GM23338 (cell line): ENCODE measurements around the gene OR2V2. TPM values are rescaled to one million over a fixed set of nuclear protein-coding genes. Genes with fewer than 3 reads are reported as not detected.

Experiments used
- ATAC-seq: fragments of 200-7000 bp; cut with Tn5 transposase; 3 replicates; pipeline ENCODE4 v1.9.1; 2020
- DNase-seq: peaks from one replicate; pipeline ENCODE4 v3.0.0-alpha.2; 2015; ENCODE audit warnings: low spot score
- H2AFZ ChIP-seq: fragments of 200-600 bp; sonication (generic); 2 replicates; pipeline ENCODE4 v1.8.0; 2016; ENCODE audit warnings: antibody characterized with exemption, mild to moderate bottlenecking, moderate library complexity
- H3F3A ChIP-seq: fragments of 200-600 bp; sonication (generic); replicated peaks from 2 replicates; pipeline ENCODE4 v1.8.0; 2017; ENCODE audit warnings: antibody characterized with exemption, mixed run types, low read depth
- H3K27ac ChIP-seq: fragments of 200-600 bp; sonication (generic); 2 replicates; pipeline ENCODE4 v1.6.1; 2016; ENCODE audit warnings: low read depth
- H3K27me3 ChIP-seq: fragments of 200-600 bp; sonication (generic); 2 replicates; pipeline ENCODE4 v1.8.0; 2016; ENCODE audit warnings: mild to moderate bottlenecking, mixed run types, moderate library complexity; ENCODE audit not compliant: insufficient read depth
- H3K36me3 ChIP-seq: fragments of 200-600 bp; sonication (generic); 2 replicates; pipeline ENCODE4 v1.8.0; 2016; ENCODE audit warnings: mild to moderate bottlenecking; ENCODE audit not compliant: insufficient read depth
- H3K4me1 ChIP-seq: fragments of 200-600 bp; sonication (generic); 2 replicates; pipeline ENCODE4 v1.8.0; 2016; ENCODE audit warnings: mild to moderate bottlenecking, moderate library complexity; ENCODE audit not compliant: insufficient read depth
- H3K4me2 ChIP-seq: fragments of 200-600 bp; sonication (generic); 2 replicates; pipeline ENCODE4 v1.7.1; 2017; ENCODE audit warnings: mixed run types
- H3K4me3 ChIP-seq: fragments of 200-600 bp; sonication (generic); 2 replicates; pipeline ENCODE4 v1.6.1; 2016; ENCODE audit warnings: mixed run types
- H3K79me2 ChIP-seq: fragments of 200-600 bp; sonication (generic); replicated peaks from 2 replicates; pipeline ENCODE4 v1.8.0; 2017; ENCODE audit warnings: mild to moderate bottlenecking; ENCODE audit not compliant: insufficient read depth
- H3K9me2 ChIP-seq: fragments of 200-600 bp; sonication (generic); 2 replicates; pipeline ENCODE4 v1.8.0; 2017; ENCODE audit not compliant: insufficient read depth
- H4K20me1 ChIP-seq: fragments of 200-600 bp; sonication (generic); replicated peaks from 2 replicates; pipeline ENCODE4 v1.8.0; 2017; ENCODE audit warnings: mild to moderate bottlenecking; ENCODE audit not compliant: insufficient read depth
- H3K27ac Mint-ChIP-seq: 2 replicates; pipeline ENCODE4 v1.8.0; 2020; ENCODE audit warnings: inconsistent platforms, mild to moderate bottlenecking, moderate library complexity, mixed read lengths
- H3K27me3 Mint-ChIP-seq: 3 replicates; pipeline ENCODE4 v1.8.0; 2022; ENCODE audit warnings: low read depth, mild to moderate bottlenecking, moderate library complexity, mixed read lengths, inconsistent platforms; ENCODE audit not compliant: insufficient read depth, poor library complexity
- H3K36me3 Mint-ChIP-seq: 3 replicates; pipeline ENCODE4 v1.8.0; 2021; ENCODE audit warnings: low read depth, mild to moderate bottlenecking, inconsistent platforms, moderate library complexity, mixed read lengths
- H3K4me1 Mint-ChIP-seq: 3 replicates; pipeline ENCODE4 v1.8.0; 2020; ENCODE audit warnings: mild to moderate bottlenecking, inconsistent platforms, mixed read lengths
- H3K4me3 Mint-ChIP-seq: 3 replicates; pipeline ENCODE4 v1.8.0; 2021; ENCODE audit warnings: moderate library complexity, mild to moderate bottlenecking, inconsistent platforms, mixed read lengths
- H3K9me3 Mint-ChIP-seq: 3 replicates; pipeline ENCODE4 v1.8.0; 2020; ENCODE audit warnings: moderate library complexity, mild to moderate bottlenecking, inconsistent platforms, mixed read lengths
- CREB1 ChIP-seq: fragments of 250-450 bp; sonication (Bioruptor Pico); IDR thresholded peaks from 2 replicates; pipeline ENCODE4 v1.5.0; 2020; ENCODE audit warnings: low read depth, mild to moderate bottlenecking, moderate library complexity
- EZH2 ChIP-seq: fragments of 200-600 bp; sonication (generic); IDR thresholded peaks from one replicate; pipeline ENCODE4 v1.8.0; 2017; ENCODE audit warnings: antibody characterized with exemption, mild to moderate bottlenecking, low read depth; ENCODE audit not compliant: unreplicated experiment
- EZH2phosphoT487 ChIP-seq: fragments of 200-600 bp; sonication (generic); IDR thresholded peaks from one replicate; pipeline ENCODE4 v1.8.1; 2018; ENCODE audit warnings: antibody characterized with exemption; ENCODE audit not compliant: unreplicated experiment
- JUNB ChIP-seq: IDR thresholded peaks from one replicate; pipeline ENCODE4 v1.6.1; 2016; ENCODE audit warnings: antibody characterized with exemption; ENCODE audit not compliant: unreplicated experiment
- NANOG ChIP-seq: IDR thresholded peaks from 2 replicates; pipeline ENCODE4 v1.6.1; 2016; ENCODE audit warnings: antibody characterized with exemption, borderline replicate concordance
- POLR2AphosphoS5 ChIP-seq: IDR thresholded peaks from 2 replicates; pipeline ENCODE4 v1.6.1; 2016; ENCODE audit warnings: antibody characterized with exemption, low read depth
- STAT1 ChIP-seq: IDR thresholded peaks from one replicate; pipeline ENCODE4 v1.6.1; 2016; ENCODE audit warnings: antibody characterized with exemption; ENCODE audit not compliant: unreplicated experiment
- ZNF114 ChIP-seq: fragments of 250-450 bp; sonication (Bioruptor Pico); IDR thresholded peaks from 2 replicates; pipeline ENCODE4 v1.5.0; 2020; ENCODE audit warnings: mild to moderate bottlenecking, moderate library complexity
- ZNF331 ChIP-seq: fragments of 250-450 bp; sonication (Bioruptor Pico); IDR thresholded peaks from 2 replicates; pipeline ENCODE4 v1.5.0; 2020; ENCODE audit warnings: low read depth, mild to moderate bottlenecking, moderate library complexity
- polyA plus RNA-seq: library from polyadenylated mRNA; unstranded; fragments of >200 nt; fragmentation: Nextera tagmentation; extraction: Ambion mirVana; gene quantifications from 2 replicates; pipeline ENCODE4 v1.2.1, GENCODE V29; 2016
- total RNA-seq: library from RNA; depleted of rRNA; stranded (reverse); fragments of >200 nt; shearing (Covaris generic); gene quantifications from 2 replicates; pipeline ENCODE4 v1.2.3, GENCODE V29; 2014
- TF ChIP-seq, protein P1 (sequence below), 2 experiments: fragments of 200-600 bp in 1 of 2; sonication (generic) in 1 of 2; conservative IDR thresholded peaks; 2 replicates each; pipeline versions ENCODE4 v1.5.1 to v1.6.1; 2016 to 2017; ENCODE audit warnings: antibody characterized with exemption in 2 of 2, low read depth in 2 of 2, mild to moderate bottlenecking in 2 of 2, moderate library complexity in 1 of 2
- TF ChIP-seq, protein P2 (sequence below): IDR thresholded peaks from one replicate; pipeline ENCODE4 v1.6.1; 2018; ENCODE audit warnings: antibody characterized with exemption; ENCODE audit not compliant: unreplicated experiment
- TF ChIP-seq, protein P3 (sequence below): fragments of 250-450 bp; sonication (Bioruptor Pico); IDR thresholded peaks from 2 replicates; pipeline ENCODE4 v1.5.0; 2020; ENCODE audit warnings: mild to moderate bottlenecking, moderate library complexity
- TF ChIP-seq, protein P4 (sequence below): IDR thresholded peaks from 2 replicates; pipeline ENCODE4 v1.6.1; 2016; ENCODE audit warnings: antibody characterized with exemption

The OR2V2 gene
- total and polyA plus RNA-seq, 2 experiments from 2014 or later: not detected

DNA sequence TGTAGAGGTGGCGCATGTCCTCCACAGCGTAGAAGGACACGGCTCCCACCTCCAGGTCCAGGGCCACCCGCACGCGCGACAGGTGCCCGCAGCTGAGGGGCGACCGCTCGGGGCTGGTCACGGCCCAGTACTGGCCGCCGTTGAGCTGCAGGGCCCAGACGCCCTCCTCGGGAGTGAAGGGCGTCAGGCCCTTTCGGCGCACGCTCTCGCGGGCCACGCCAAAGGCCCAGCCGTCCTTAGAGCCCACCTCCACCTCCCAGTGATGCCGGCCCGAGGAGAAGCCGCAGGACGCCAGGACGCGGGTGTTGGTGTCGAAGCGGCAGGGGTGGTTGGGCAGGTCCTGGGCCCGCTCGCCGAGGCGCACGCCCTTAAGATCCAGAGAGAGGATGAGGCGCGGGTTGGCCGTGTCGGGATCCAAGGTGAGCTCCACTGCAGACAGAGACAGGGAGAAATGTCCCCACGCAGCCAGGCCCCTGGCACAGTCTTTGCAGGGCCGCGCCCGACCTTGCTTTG, 47.9 kb downstream of the OR2V2 start:
- H3K27ac Mint-ChIP-seq: no peak overlapping the region
- peaks cover 69% of the 10 kb centered on the region for H3K27me3 ChIP-seq
- no peak overlapping the region; the same call in 1 of the 2 replicates for H2AFZ ChIP-seq
- H3K9me2 ChIP-seq: no peaks in the 10 kb centered on the region
- H3K27ac ChIP-seq: no peak overlapping the region
- H3K4me3 Mint-ChIP-seq: no peak overlapping the region
- peaks cover 4% of the 10 kb centered on the region; the same call in 1 of the 3 replicates for H3K9me3 Mint-ChIP-seq
- H3K4me2 ChIP-seq: peak overlapping the region; percentile 48
- TF ChIP-seq, protein P1, sequence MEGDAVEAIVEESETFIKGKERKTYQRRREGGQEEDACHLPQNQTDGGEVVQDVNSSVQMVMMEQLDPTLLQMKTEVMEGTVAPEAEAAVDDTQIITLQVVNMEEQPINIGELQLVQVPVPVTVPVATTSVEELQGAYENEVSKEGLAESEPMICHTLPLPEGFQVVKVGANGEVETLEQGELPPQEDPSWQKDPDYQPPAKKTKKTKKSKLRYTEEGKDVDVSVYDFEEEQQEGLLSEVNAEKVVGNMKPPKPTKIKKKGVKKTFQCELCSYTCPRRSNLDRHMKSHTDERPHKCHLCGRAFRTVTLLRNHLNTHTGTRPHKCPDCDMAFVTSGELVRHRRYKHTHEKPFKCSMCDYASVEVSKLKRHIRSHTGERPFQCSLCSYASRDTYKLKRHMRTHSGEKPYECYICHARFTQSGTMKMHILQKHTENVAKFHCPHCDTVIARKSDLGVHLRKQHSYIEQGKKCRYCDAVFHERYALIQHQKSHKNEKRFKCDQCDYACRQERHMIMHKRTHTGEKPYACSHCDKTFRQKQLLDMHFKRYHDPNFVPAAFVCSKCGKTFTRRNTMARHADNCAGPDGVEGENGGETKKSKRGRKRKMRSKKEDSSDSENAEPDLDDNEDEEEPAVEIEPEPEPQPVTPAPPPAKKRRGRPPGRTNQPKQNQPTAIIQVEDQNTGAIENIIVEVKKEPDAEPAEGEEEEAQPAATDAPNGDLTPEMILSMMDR (conservative IDR thresholded peaks at IDR 0.05; ENCODE audit: low read depth in 2 of 2): no peak
- TF ChIP-seq, protein P2, sequence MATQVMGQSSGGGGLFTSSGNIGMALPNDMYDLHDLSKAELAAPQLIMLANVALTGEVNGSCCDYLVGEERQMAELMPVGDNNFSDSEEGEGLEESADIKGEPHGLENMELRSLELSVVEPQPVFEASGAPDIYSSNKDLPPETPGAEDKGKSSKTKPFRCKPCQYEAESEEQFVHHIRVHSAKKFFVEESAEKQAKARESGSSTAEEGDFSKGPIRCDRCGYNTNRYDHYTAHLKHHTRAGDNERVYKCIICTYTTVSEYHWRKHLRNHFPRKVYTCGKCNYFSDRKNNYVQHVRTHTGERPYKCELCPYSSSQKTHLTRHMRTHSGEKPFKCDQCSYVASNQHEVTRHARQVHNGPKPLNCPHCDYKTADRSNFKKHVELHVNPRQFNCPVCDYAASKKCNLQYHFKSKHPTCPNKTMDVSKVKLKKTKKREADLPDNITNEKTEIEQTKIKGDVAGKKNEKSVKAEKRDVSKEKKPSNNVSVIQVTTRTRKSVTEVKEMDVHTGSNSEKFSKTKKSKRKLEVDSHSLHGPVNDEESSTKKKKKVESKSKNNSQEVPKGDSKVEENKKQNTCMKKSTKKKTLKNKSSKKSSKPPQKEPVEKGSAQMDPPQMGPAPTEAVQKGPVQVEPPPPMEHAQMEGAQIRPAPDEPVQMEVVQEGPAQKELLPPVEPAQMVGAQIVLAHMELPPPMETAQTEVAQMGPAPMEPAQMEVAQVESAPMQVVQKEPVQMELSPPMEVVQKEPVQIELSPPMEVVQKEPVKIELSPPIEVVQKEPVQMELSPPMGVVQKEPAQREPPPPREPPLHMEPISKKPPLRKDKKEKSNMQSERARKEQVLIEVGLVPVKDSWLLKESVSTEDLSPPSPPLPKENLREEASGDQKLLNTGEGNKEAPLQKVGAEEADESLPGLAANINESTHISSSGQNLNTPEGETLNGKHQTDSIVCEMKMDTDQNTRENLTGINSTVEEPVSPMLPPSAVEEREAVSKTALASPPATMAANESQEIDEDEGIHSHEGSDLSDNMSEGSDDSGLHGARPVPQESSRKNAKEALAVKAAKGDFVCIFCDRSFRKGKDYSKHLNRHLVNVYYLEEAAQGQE: no peak
- TF ChIP-seq ZNF114 (CRISPR knock-in tag): no peak
- no peak for TF ChIP-seq POLR2AphosphoS5
- no peak for TF ChIP-seq EZH2
- TF ChIP-seq, protein P3, sequence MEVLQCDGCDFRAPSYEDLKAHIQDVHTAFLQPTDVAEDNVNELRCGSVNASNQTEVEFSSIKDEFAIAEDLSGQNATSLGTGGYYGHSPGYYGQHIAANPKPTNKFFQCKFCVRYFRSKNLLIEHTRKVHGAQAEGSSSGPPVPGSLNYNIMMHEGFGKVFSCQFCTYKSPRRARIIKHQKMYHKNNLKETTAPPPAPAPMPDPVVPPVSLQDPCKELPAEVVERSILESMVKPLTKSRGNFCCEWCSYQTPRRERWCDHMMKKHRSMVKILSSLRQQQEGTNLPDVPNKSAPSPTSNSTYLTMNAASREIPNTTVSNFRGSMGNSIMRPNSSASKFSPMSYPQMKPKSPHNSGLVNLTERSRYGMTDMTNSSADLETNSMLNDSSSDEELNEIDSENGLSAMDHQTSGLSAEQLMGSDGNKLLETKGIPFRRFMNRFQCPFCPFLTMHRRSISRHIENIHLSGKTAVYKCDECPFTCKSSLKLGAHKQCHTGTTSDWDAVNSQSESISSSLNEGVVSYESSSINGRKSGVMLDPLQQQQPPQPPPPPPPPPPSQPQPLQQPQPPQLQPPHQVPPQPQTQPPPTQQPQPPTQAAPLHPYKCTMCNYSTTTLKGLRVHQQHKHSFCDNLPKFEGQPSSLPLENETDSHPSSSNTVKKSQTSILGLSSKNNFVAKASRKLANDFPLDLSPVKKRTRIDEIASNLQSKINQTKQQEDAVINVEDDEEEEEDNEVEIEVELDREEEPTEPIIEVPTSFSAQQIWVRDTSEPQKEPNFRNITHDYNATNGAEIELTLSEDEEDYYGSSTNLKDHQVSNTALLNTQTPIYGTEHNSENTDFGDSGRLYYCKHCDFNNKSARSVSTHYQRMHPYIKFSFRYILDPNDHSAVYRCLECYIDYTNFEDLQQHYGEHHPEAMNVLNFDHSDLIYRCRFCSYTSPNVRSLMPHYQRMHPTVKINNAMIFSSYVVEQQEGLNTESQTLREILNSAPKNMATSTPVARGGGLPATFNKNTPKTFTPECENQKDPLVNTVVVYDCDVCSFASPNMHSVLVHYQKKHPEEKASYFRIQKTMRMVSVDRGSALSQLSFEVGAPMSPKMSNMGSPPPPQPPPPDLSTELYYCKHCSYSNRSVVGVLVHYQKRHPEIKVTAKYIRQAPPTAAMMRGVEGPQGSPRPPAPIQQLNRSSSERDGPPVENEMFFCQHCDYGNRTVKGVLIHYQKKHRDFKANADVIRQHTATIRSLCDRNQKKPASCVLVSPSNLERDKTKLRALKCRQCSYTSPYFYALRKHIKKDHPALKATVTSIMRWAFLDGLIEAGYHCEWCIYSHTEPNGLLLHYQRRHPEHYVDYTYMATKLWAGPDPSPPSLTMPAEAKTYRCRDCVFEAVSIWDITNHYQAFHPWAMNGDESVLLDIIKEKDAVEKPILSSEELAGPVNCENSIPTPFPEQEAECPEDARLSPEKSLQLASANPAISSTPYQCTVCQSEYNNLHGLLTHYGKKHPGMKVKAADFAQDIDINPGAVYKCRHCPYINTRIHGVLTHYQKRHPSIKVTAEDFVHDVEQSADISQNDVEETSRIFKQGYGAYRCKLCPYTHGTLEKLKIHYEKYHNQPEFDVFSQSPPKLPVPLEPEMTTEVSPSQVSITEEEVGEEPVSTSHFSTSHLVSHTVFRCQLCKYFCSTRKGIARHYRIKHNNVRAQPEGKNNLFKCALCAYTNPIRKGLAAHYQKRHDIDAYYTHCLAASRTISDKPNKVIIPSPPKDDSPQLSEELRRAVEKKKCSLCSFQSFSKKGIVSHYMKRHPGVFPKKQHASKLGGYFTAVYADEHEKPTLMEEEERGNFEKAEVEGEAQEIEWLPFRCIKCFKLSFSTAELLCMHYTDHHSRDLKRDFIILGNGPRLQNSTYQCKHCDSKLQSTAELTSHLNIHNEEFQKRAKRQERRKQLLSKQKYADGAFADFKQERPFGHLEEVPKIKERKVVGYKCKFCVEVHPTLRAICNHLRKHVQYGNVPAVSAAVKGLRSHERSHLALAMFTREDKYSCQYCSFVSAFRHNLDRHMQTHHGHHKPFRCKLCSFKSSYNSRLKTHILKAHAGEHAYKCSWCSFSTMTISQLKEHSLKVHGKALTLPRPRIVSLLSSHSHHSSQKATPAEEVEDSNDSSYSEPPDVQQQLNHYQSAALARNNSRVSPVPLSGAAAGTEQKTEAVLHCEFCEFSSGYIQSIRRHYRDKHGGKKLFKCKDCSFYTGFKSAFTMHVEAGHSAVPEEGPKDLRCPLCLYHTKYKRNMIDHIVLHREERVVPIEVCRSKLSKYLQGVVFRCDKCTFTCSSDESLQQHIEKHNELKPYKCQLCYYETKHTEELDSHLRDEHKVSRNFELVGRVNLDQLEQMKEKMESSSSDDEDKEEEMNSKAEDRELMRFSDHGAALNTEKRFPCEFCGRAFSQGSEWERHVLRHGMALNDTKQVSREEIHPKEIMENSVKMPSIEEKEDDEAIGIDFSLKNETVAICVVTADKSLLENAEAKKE: no peak
- TF ChIP-seq, protein P4, sequence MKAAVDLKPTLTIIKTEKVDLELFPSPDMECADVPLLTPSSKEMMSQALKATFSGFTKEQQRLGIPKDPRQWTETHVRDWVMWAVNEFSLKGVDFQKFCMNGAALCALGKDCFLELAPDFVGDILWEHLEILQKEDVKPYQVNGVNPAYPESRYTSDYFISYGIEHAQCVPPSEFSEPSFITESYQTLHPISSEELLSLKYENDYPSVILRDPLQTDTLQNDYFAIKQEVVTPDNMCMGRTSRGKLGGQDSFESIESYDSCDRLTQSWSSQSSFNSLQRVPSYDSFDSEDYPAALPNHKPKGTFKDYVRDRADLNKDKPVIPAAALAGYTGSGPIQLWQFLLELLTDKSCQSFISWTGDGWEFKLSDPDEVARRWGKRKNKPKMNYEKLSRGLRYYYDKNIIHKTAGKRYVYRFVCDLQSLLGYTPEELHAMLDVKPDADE: no peak
- TF ChIP-seq JUNB: no peak
- no peak for TF ChIP-seq NANOG
- TF ChIP-seq ZNF331 (CRISPR knock-in tag): no peak
- no peak for TF ChIP-seq STAT1
- no peak for TF ChIP-seq CREB1
- TF ChIP-seq EZH2phosphoT487: no peak
- H3K79me2 ChIP-seq: no peaks in the 10 kb centered on the region
- H3K4me3 ChIP-seq: peak overlapping the region; percentile 43
- 0 out of 3 replicates have a peak, but pooled peaks cover 2% of the 10 kb centered on the region for H3K36me3 Mint-ChIP-seq
- ATAC-seq: no peak
- no peaks in the 10 kb centered on the region for H3K36me3 ChIP-seq
- H4K20me1 ChIP-seq: no peaks in the 10 kb centered on the region; the same call in 1 of the 2 replicates
- peaks cover 11% of the 10 kb centered on the region for H3F3A ChIP-seq
- H3K4me1 Mint-ChIP-seq: peaks cover 32% of the 10 kb centered on the region
- peaks cover 47% of the 10 kb centered on the region for H3K27me3 Mint-ChIP-seq
- DNase-seq: peak; percentile 50
- H3K4me1 ChIP-seq: peaks cover 27% of the 10 kb centered on the region
